SK-N-SH treated with all-trans-retinoic acid at 6 μM for 48 hours (cell line): Measurements from ENCODE around the gene SMIM41.

Source experiments
- ARNTL ChIP-seq: fragments of 450-650 bp; formaldehyde crosslinking; IDR thresholded peaks from 2 replicates; pipeline ENCODE4 v1.5.0; 2020; ENCODE audit warnings: low read depth, mild to moderate bottlenecking, moderate library complexity, borderline replicate concordance
- CSDC2 ChIP-seq: fragments of 250-450 bp; sonication (Bioruptor Pico); IDR thresholded peaks from 2 replicates; pipeline ENCODE4 v1.5.0; 2020; ENCODE audit warnings: mild to moderate bottlenecking, moderate library complexity
- GLIS3 ChIP-seq: fragments of 250-450 bp; sonication (Bioruptor Pico); IDR thresholded peaks from 2 replicates; pipeline ENCODE4 v1.5.0; 2020; ENCODE audit warnings: mild to moderate bottlenecking, moderate library complexity
- PATZ1 ChIP-seq: fragments of 250-450 bp; sonication (Bioruptor Pico); IDR thresholded peaks from 2 replicates; pipeline ENCODE4 v1.8.0; 2020; ENCODE audit warnings: mild to moderate bottlenecking, moderate library complexity, borderline replicate concordance
- PPARA ChIP-seq: fragments of 250-450 bp; sonication (Bioruptor Pico); IDR thresholded peaks from 2 replicates; pipeline ENCODE4 v1.5.0; 2020; ENCODE audit warnings: mild to moderate bottlenecking, borderline replicate concordance
- RARB ChIP-seq: fragments of 250-450 bp; sonication (Bioruptor Pico); IDR thresholded peaks from 2 replicates; pipeline ENCODE4 v1.8.0; 2021; ENCODE audit warnings: mild to moderate bottlenecking, moderate library complexity
- TCF4 ChIP-seq: fragments of 250-450 bp; sonication (Bioruptor Pico); IDR thresholded peaks from 2 replicates; pipeline ENCODE4 v1.8.0; 2021; ENCODE audit warnings: mild to moderate bottlenecking, moderate library complexity, borderline replicate concordance
- TOX ChIP-seq: fragments of 250-450 bp; sonication (Bioruptor Pico); IDR thresholded peaks from 2 replicates; pipeline ENCODE4 v1.8.0; 2021; ENCODE audit warnings: mild to moderate bottlenecking, moderate library complexity, borderline replicate concordance
- ZFP3 ChIP-seq: fragments of 250-450 bp; sonication (Bioruptor Pico); IDR thresholded peaks from 2 replicates; pipeline ENCODE4 v1.5.0; 2020; ENCODE audit warnings: mild to moderate bottlenecking, moderate library complexity
- ZNF70 ChIP-seq: fragments of 450-650 bp; formaldehyde crosslinking; IDR thresholded peaks from 2 replicates; pipeline ENCODE4 v1.5.0; 2020; ENCODE audit warnings: mild to moderate bottlenecking, moderate library complexity
- TF ChIP-seq, protein P1 (sequence below): fragments of 250-450 bp; sonication (Bioruptor Pico); IDR thresholded peaks from 2 replicates; pipeline ENCODE4 v1.5.1; 2020; ENCODE audit warnings: low read depth, mild to moderate bottlenecking, moderate library complexity
- TF ChIP-seq, protein P2 (sequence below): fragments of 250-450 bp; sonication (Bioruptor Pico); IDR thresholded peaks from 2 replicates; pipeline ENCODE4 v1.5.1; 2021; ENCODE audit warnings: mild to moderate bottlenecking, moderate library complexity

DNA sequence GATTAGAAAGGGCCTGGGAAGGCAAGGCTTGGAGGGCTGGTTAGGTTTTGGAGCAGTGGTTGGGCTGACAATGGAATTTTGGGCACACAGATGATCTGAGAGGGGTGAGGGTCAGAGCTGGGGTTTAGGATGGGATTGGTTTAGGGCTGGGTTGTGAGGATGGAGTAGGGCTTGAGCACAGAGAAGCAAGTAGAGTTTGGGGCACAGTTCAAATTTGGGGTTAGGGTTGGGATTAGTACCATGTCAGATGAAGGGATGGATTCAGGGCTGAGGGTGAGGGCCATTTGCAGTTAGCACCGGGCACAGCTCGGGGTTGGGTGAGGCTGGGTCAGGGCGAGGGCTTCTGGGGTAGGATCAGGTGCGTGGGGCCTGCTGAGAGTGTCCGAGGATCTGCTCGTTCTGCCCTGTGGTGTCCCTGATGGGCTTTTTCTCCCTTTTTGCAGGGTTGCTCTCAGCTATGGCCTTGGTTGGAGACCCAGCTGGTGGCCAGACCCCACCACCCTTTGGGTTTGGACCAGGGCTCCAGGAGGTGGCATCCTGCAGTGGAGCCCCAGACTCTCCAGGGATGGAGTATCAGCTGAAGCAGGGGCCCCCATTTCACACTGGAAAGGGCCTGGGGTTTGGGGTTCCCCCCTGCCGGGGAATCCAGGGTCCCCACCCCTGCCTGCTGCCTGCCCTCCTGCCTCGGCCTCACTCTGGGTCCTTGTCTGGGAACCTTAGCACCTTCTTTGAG, 66.8 kb downstream of the SMIM41 start:
- no peak for TF ChIP-seq RARB
- TF ChIP-seq TOX, result no peak
- TF ChIP-seq, protein P1, sequence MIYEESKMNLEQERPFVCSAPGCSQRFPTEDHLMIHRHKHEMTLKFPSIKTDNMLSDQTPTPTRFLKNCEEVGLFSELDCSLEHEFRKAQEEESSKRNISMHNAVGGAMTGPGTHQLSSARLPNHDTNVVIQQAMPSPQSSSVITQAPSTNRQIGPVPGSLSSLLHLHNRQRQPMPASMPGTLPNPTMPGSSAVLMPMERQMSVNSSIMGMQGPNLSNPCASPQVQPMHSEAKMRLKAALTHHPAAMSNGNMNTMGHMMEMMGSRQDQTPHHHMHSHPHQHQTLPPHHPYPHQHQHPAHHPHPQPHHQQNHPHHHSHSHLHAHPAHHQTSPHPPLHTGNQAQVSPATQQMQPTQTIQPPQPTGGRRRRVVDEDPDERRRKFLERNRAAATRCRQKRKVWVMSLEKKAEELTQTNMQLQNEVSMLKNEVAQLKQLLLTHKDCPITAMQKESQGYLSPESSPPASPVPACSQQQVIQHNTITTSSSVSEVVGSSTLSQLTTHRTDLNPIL (CRISPR knock-in tag), result no peak
- TF ChIP-seq TCF4 (CRISPR knock-in tag), result no peak
- TF ChIP-seq PATZ1, result no peak
- TF ChIP-seq, protein P2, sequence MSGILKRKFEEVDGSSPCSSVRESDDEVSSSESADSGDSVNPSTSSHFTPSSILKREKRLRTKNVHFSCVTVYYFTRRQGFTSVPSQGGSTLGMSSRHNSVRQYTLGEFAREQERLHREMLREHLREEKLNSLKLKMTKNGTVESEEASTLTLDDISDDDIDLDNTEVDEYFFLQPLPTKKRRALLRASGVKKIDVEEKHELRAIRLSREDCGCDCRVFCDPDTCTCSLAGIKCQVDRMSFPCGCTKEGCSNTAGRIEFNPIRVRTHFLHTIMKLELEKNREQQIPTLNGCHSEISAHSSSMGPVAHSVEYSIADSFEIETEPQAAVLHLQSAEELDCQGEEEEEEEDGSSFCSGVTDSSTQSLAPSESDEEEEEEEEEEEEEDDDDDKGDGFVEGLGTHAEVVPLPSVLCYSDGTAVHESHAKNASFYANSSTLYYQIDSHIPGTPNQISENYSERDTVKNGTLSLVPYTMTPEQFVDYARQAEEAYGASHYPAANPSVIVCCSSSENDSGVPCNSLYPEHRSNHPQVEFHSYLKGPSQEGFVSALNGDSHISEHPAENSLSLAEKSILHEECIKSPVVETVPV (CRISPR knock-in tag), result no peak
- no peak for TF ChIP-seq ZFP3
- TF ChIP-seq GLIS3 (CRISPR knock-in tag), result no peak
- TF ChIP-seq ARNTL (CRISPR knock-in tag), result no peak
- no peak for TF ChIP-seq CSDC2
- TF ChIP-seq PPARA (CRISPR knock-in tag), result no peak
- TF ChIP-seq ZNF70 (CRISPR knock-in tag), result no peak
